Measurements from ENCODE around the gene VPS13C. TPM values are rescaled to one million over a fixed set of nuclear protein-coding genes. Genes with fewer than 3 reads are reported as not detected.

The VPS13C gene
- total RNA-seq, 1 experiment from 2014 or later: 20.9 TPM

- H3K36me3 Mint-ChIP-seq: peaks cover 9% of the 10 kb centered on the region
- peaks cover 4% of the 10 kb centered on the region for H3K9me3 Mint-ChIP-seq
- H3K27ac Mint-ChIP-seq: no peak overlapping the region
- no peaks in the 10 kb centered on the region for H3K4me1 Mint-ChIP-seq
- no peak overlapping the region for H3K4me3 Mint-ChIP-seq
- no peak for TF ChIP-seq GABPB1 (CRISPR knock-in tag; IDR thresholded peaks at IDR 0.05)
- TF ChIP-seq PRDM15 (CRISPR knock-in tag; IDR thresholded peaks at IDR 0.05): no peak
- no peak for TF ChIP-seq JAZF1 (CRISPR knock-in tag; IDR thresholded peaks at IDR 0.05)
- TF ChIP-seq HMGXB4 (CRISPR knock-in tag; IDR thresholded peaks at IDR 0.05): no peak
- no peak for TF ChIP-seq AR (CRISPR knock-in tag; IDR thresholded peaks at IDR 0.05)
- no peak for TF ChIP-seq RELA (CRISPR knock-in tag; IDR thresholded peaks at IDR 0.05; ENCODE audit: borderline replicate concordance)
- TF ChIP-seq FOXK1 (CRISPR knock-in tag; IDR thresholded peaks at IDR 0.05): no peak
- no peak for TF ChIP-seq NFATC4 (CRISPR knock-in tag; IDR thresholded peaks at IDR 0.05)
- no peak for TF ChIP-seq OVOL2 (CRISPR knock-in tag; IDR thresholded peaks at IDR 0.05; ENCODE audit: borderline replicate concordance)
- no peak for TF ChIP-seq MAX (CRISPR knock-in tag; IDR thresholded peaks at IDR 0.05)
- no peak for TF ChIP-seq ZMAT4 (CRISPR knock-in tag; IDR thresholded peaks at IDR 0.05)
- TF ChIP-seq E2F4 (CRISPR knock-in tag; IDR thresholded peaks at IDR 0.05; ENCODE audit: borderline replicate concordance, low read depth): no peak
- TF ChIP-seq CREB1 (CRISPR knock-in tag; IDR thresholded peaks at IDR 0.05): no peak
- no peak for TF ChIP-seq ZBTB21 (CRISPR knock-in tag; IDR thresholded peaks at IDR 0.05; ENCODE audit: borderline replicate concordance)
- TF ChIP-seq ZSCAN18 (CRISPR knock-in tag; IDR thresholded peaks at IDR 0.05): no peak
- no peak for TF ChIP-seq MXD4 (CRISPR knock-in tag; IDR thresholded peaks at IDR 0.05; ENCODE audit: borderline replicate concordance)
- ChIA-PET CTCF (no interaction called here), POLR2A (no interaction called here)
- ATAC-seq: no peak
- no peaks in the 10 kb centered on the region for H3K27me3 Mint-ChIP-seq (ENCODE audit: low read depth)
- DNase-seq (ENCODE audit: low spot score): no peak
Observed at GRCh38 chr15:61906961-61907752, 153.1 kb downstream of the VPS13C start.

Measured in WTC11 (cell line).